ENCODE measurements around the gene ADRA2B. TPM values are rescaled to one million over a fixed set of nuclear protein-coding genes. Genes with fewer than 3 reads are reported as not detected.

ADRA2B gene
- total and polyA plus RNA-seq, 2 donors (not counting 3 experiments of a cell fraction or from before 2014, with no cell fraction given): not detected

GRCh38 chr2:96117701-96118588, 1.6 kb upstream of the ADRA2B start:
- CTCF ChIA-PET: interaction anchor here (0.7 to 3.4 kb wide), 13 partner anchors 10 to 388 kb away, joined by 3 to 47 read pairs (median 7); no protein-coding TSS in a partner anchor
- TF ChIP-seq GATA2 (IDR thresholded peaks at IDR 0.05; ENCODE audit: insufficient read depth, insufficient read length, low read depth, low read length): no peak
- no peak for TF ChIP-seq FOS (IDR thresholded peaks at IDR 0.05; ENCODE audit: borderline replicate concordance, insufficient read depth, low read length)
- no peak for TF ChIP-seq JUN (IDR thresholded peaks at IDR 0.05; ENCODE audit: borderline replicate concordance, insufficient read depth, insufficient read length, low read depth)
- no peak for TF ChIP-seq EZH2 (IDR thresholded peaks at IDR 0.05; ENCODE audit: borderline replicate concordance, low read depth, low read length, severe bottlenecking)
- TF ChIP-seq MYC (IDR thresholded peaks at IDR 0.05; ENCODE audit: low read depth, low read length): no peak
- Histone ChIP-seq H3K4me3 (replicated peaks in 1 of 3; ENCODE audit: insufficient read depth in 1 of 3, low read depth in 1 of 3, low read length in 3 of 3) (no peak overlapping the region), H3K4me2 (ENCODE audit: insufficient read depth, low read length) (no peak overlapping the region), H3K27ac (ENCODE audit: insufficient read depth, low read depth, low read length) (no peak overlapping the region), H3K79me2 (ENCODE audit: control insufficient read depth, insufficient read depth, low read length) (no peaks in the 10 kb centered on the region), H3K36me3 (ENCODE audit: control insufficient read depth in 2 of 2, extremely low read depth in 1 of 2, insufficient read depth in 2 of 2, low read length in 2 of 2) (no peaks in the 10 kb centered on the region), H2AFZ (ENCODE audit: low read depth, low read length) (no peak overlapping the region), H3K4me1 (ENCODE audit: control insufficient read depth, extremely low read depth, insufficient read depth, low read length) (no peaks in the 10 kb centered on the region), H3K9me1 (replicated peaks; ENCODE audit: control insufficient read depth, extremely low read depth, insufficient read depth, low read length) (no peaks in the 10 kb centered on the region), H3K9ac (replicated peaks; ENCODE audit: extremely low read depth, insufficient read depth, low read length) (no peak overlapping the region), H3K27me3 (ENCODE audit: control insufficient read depth in 2 of 2, insufficient read depth in 2 of 2, low read length in 2 of 2) (peaks cover 7 to 9% of the 10 kb centered on the region in 2 experiments), H4K20me1 (replicated peaks; ENCODE audit: control insufficient read depth, extremely low read depth, insufficient read depth, low read length) (no peaks in the 10 kb centered on the region), H3K9me3 (replicated peaks; ENCODE audit: control insufficient read depth, insufficient read depth, low read length) (no peaks in the 10 kb centered on the region)
- no peak for DNase-seq (ENCODE audit: low read depth, low spot score)
- no peak for FAIRE-seq
- POLR2A ChIA-PET: interaction anchor here (1.6 kb wide), 1 partner anchor 125 kb away, joined by 6 read pairs; no protein-coding TSS in a partner anchor
- dilution Hi-C loops (cut with MboI; ENCODE audit: extremely low pct_ligation_motif_present, low sequenced_read_pairs): no loop called here
- BruUV-seq (replicated peaks): no TSS peak
- intact Hi-C loops (cut with micrococcal nuclease): loop anchor here (2.0 kb wide), 1 partner anchor 57 kb away; no protein-coding TSS in a partner anchor

All from endothelial cell of umbilical vein (primary cell).